ENCODE data around the gene SYT3. TPM values are rescaled to one million over a fixed set of nuclear protein-coding genes. Genes with fewer than 3 reads are reported as not detected.
"Not testable (repeated sequence)": the region's sequence is repeated elsewhere in the genome, so short reads cannot be mapped to it uniquely, and the experiment has no call there.

The SYT3 gene
- total and polyA plus RNA-seq, 3 donors from 2014 or later = 2.5 to 5.5 (median 3.3) TPM

DNA sequence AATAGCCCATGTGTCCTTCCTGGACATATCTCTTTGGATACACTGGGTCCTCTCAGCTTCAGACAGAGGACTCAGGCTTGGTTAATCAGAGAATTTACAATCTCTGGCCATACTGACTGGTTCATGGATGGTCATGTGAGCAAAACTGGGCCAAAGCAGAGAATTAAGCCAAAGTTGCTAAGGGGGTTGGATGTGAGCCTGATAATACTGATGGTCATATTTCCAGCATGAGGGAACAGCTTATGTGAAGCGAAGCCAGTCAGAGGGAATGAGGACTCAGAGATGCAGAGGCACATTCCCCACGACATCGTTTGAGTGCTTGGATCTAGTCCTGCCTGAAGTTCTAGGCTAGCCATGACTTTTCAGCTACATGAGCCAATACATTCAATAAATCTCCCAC is 49.5 kb downstream of the SYT3 start:
- TF ChIP-seq, protein P1, sequence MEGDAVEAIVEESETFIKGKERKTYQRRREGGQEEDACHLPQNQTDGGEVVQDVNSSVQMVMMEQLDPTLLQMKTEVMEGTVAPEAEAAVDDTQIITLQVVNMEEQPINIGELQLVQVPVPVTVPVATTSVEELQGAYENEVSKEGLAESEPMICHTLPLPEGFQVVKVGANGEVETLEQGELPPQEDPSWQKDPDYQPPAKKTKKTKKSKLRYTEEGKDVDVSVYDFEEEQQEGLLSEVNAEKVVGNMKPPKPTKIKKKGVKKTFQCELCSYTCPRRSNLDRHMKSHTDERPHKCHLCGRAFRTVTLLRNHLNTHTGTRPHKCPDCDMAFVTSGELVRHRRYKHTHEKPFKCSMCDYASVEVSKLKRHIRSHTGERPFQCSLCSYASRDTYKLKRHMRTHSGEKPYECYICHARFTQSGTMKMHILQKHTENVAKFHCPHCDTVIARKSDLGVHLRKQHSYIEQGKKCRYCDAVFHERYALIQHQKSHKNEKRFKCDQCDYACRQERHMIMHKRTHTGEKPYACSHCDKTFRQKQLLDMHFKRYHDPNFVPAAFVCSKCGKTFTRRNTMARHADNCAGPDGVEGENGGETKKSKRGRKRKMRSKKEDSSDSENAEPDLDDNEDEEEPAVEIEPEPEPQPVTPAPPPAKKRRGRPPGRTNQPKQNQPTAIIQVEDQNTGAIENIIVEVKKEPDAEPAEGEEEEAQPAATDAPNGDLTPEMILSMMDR (IDR thresholded peaks at IDR 0.05) = no peak
- no peak for TF ChIP-seq POLR2A (IDR thresholded peaks at IDR 0.05)
- WGBS, 2 donors = 70 to 73% methylated on average over 3 of the region's 3 CpGs
- Histone ChIP-seq H3K9me3 (no peaks in the 10 kb centered on the region), H3K4me1 (no peaks in the 10 kb centered on the region), H3K36me3 (ENCODE audit: low read depth, missing control alignments) (no peaks in the 10 kb centered on the region), H3K27me3 (no peaks in the 10 kb centered on the region), H3K27ac (no peak overlapping the region), H3K4me3 (no peak overlapping the region)
- intact Hi-C loops (cut with DNase I; ENCODE audit: low total_unique reads) = no loop called here
- no peak for DNase-seq

DNA sequence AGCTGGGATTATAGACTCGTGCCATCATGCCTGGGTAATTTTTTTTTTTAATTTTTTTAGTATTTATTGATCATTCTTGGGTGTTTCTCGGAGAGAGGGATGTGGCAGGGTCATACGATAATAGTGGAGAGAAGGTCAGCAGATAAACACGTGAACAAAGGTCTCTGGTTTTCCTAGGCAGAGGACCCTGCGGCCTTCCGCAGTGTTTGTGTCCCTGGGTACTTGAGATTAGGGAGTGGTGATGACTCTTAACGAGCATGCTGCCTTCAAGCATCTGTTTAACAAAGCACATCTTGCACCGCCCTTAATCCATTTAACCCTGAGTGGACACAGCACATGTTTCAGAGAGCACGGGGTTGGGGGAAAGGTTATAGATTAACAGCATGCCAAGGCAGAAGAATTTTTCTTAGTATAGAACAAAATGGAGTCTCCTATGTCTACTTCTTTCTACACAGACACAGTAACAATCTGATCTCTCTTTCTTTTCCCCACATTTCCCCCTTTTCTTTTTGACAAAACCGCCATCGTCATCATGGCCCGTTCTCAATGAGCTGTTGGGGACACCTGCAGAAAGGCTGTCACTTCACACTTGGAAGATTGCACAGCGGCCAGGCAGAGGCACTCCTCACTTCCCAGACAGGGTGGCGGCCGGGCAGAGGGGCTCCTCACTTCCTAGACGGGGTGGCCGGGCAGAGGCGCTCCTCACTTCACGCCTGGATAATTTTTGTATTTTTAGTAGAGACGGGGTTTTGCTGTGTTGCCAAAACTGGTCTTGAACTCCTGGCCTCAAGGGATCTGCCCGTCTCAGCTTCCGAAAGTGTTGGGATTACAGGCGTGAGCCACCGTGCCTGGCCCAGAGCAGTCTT is 57.7 kb downstream of the SYT3 start:
- H3K27ac ChIP-seq; H3K4me1 ChIP-seq; intact Hi-C loops (cut with DNase I; ENCODE audit: low total_unique reads); H3K9me3 ChIP-seq; DNase-seq; H3K4me3 ChIP-seq; H3K36me3 ChIP-seq (ENCODE audit: low read depth, missing control alignments); H3K27me3 ChIP-seq: not testable (repeated sequence)
- 86% methylated on average over 23 of the region's 24 CpGs for WGBS, 2 donors

DNA sequence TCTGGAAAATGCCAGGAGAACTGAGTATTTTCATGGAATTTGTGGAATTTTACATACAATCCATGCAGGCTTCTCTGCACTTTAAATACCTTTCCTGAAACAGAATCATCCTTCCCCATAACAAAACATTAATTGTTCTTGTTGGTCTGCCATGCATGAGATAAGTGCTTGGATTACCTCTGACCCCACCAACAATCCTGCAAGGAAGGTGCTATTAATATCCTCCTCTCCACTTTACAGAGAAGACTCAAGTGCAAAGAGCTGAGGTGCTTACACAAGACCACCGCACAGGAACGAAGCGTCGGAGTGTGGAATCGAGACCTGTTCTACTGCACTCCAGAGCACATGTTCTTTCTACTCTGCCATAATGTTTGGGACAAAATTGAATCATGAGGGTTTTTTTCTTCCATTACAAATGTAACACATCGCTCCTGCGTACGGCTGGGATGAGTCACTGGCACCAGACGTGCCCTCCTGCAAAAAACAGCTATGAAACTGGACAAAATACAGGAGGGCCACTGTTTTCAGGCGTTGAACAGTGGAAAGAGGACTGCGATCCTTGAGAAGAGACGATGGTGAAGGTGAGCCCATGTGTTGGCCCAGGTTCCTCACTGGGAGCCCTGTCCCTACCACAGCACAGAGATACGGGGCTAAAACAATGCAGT is 58.6 kb downstream of the SYT3 start:
- TF ChIP-seq, protein P1 (IDR thresholded peaks at IDR 0.05) = no peak
- no peak for TF ChIP-seq POLR2A (IDR thresholded peaks at IDR 0.05)
- Histone ChIP-seq H3K27me3 (no peaks in the 10 kb centered on the region), H3K27ac (no peak overlapping the region), H3K36me3 (ENCODE audit: low read depth, missing control alignments) (no peaks in the 10 kb centered on the region), H3K9me3 (no peaks in the 10 kb centered on the region), H3K4me3 (no peak overlapping the region), H3K4me1 (no peaks in the 10 kb centered on the region)
- 82 to 87% methylated on average over 13 of the region's 13 CpGs for WGBS, 2 donors
- DNase-seq = no peak
- intact Hi-C loops (cut with DNase I; ENCODE audit: low total_unique reads) = no loop called here

DNA sequence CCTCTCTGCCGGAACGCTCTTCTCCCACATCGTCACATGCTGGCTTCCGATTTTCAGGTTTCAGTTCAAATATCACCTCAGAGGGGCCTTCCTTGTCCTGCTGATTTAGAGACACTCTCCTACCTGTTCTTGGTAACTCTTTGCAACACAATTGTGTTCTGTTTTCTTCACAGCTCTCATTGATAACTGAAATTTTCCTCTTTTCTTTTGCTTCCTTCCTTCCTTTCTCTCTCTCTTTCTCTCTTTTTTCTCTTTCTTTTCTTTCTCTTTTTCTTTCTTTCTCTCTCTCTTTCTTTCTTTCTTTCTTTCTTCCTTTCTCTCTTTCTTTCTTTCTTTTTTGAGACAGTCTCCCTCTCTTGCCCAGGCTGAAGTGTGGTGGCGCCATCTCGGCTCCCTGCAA is 59.4 kb downstream of the SYT3 start:
- WGBS, 2 donors = 93% methylated on average over 6 of the region's 6 CpGs
- intact Hi-C loops (cut with DNase I; ENCODE audit: low total_unique reads) = no loop called here
- H3K4me1 ChIP-seq = no peaks in the 10 kb centered on the region
- DNase-seq = no peak
- H3K27ac ChIP-seq = no peak overlapping the region
- no peak overlapping the region for H3K4me3 ChIP-seq
- H3K36me3 ChIP-seq (ENCODE audit: low read depth, missing control alignments) = no peaks in the 10 kb centered on the region
- no peaks in the 10 kb centered on the region for H3K27me3 ChIP-seq
- TF ChIP-seq, protein P1 (IDR thresholded peaks at IDR 0.05) = no peak
- TF ChIP-seq POLR2A (IDR thresholded peaks at IDR 0.05) = no peak
- no peaks in the 10 kb centered on the region for H3K9me3 ChIP-seq

DNA sequence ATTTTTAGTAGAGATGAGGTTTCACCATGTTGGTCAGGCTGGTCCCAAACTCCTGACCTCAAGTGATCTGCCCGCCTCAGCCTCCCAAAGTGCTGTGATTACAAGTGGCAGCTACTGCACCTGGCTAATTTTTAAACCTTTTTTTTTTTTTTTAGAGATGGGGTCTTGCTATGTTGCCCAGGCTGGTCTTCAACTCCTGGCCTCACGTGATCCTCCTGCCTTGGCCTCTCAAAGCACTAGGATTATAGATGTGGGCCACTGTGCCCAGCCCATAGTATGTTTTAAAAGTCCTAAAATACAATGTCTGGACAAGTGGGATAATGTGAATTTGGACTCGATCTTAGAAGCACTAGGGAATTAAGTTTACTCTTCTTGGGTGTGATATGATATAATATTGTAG is 62.9 kb downstream of the SYT3 start:
- 89 to 94% methylated on average over 3 of the region's 3 CpGs for WGBS, 2 donors
- H3K27ac ChIP-seq; intact Hi-C loops (cut with DNase I; ENCODE audit: low total_unique reads); H3K36me3 ChIP-seq (ENCODE audit: low read depth, missing control alignments); H3K4me1 ChIP-seq; H3K4me3 ChIP-seq; H3K27me3 ChIP-seq; H3K9me3 ChIP-seq; DNase-seq: not testable (repeated sequence)
